Measurements from ENCODE around the gene TBC1D3B.
"Not testable (repeated sequence)": the region's sequence is repeated elsewhere in the genome, so short reads cannot be mapped to it uniquely, and the experiment has no call there.

GRCh38 chr17:36201102-36201501, 24.7 kb upstream of the TBC1D3B start:
- TF ChIP-seq ZBTB21 (tag by site-specific recombination; IDR thresholded peaks at IDR 0.05); CTCF (tag by site-specific recombination; IDR thresholded peaks at IDR 0.05); ZNF121 (tag by site-specific recombination; IDR thresholded peaks at IDR 0.05); ZNF792 (tag by site-specific recombination; IDR thresholded peaks at IDR 0.05); ZNF148 (tag by site-specific recombination; IDR thresholded peaks at IDR 0.05; ENCODE audit: borderline replicate concordance): not testable (repeated sequence)

Measured in HEK293 (cell line).